Subcutaneous abdominal adipose tissue (tissue), 5 donors: ENCODE results near the gene CDK9.

Source experiments
- H3K27ac ChIP-seq: one replicate; pipeline ENCODE4 v1.7.0; 2013; ENCODE audit warnings: low read depth, mild to moderate bottlenecking, inconsistent platforms, low read length, moderate library complexity
- H3K27me3 ChIP-seq, 5 donors: one replicate each; pipeline ENCODE4 v1.7.0; 2013; ENCODE audit warnings: low read length in 5 of 5, inconsistent platforms in 1 of 5; ENCODE audit not compliant: control insufficient read depth in 5 of 5, insufficient read depth in 4 of 5
- H3K36me3 ChIP-seq, 5 donors: one replicate each; pipeline ENCODE4 v1.7.0; 2013; ENCODE audit warnings: low read length in 5 of 5; ENCODE audit not compliant: control insufficient read depth in 5 of 5, insufficient read depth in 5 of 5
- H3K4me1 ChIP-seq, 5 donors: one replicate each; pipeline ENCODE4 v1.7.0; 2013; ENCODE audit warnings: low read length in 5 of 5, mild to moderate bottlenecking in 3 of 5, moderate library complexity in 1 of 5; ENCODE audit not compliant: control insufficient read depth in 5 of 5, insufficient read depth in 5 of 5
- H3K4me3 ChIP-seq, 5 donors: one replicate each; pipeline ENCODE4 v1.7.0; 2013; ENCODE audit warnings: low read length in 5 of 5, low read depth in 1 of 5
- H3K9ac ChIP-seq, 5 donors: one replicate each; pipeline ENCODE4 v1.7.0; 2013; ENCODE audit warnings: low read length in 5 of 5, mild to moderate bottlenecking in 4 of 5, moderate library complexity in 3 of 5
- H3K9me3 ChIP-seq, 5 donors: one replicate each; pipeline ENCODE4 v1.7.0; 2013; ENCODE audit warnings: low read length in 5 of 5; ENCODE audit not compliant: control insufficient read depth in 5 of 5
- donor health status: healthy.
- donor health status: healthy.
- donor health status: healthy.
- donor health status: healthy.
- donor health status: healthy.

The CDK9 gene

GRCh38 chr9:127801955-127802575, 16.2 kb downstream of the CDK9 start:
- Histone ChIP-seq H3K27ac (peak overlapping the region; percentile 97), H3K27me3 (no peaks in the 10 kb centered on the region), H3K9me3 (no peaks in the 10 kb centered on the region), H3K4me1 (peaks cover 6 to 34% (median 33%) of the 10 kb centered on the region in 5 donors), H3K9ac (peak overlapping the region in 4 of 5 donors; percentile 14 to 84 (median 55)), H3K4me3 (peak overlapping the region; percentile 59 to 85 (median 61)), H3K36me3 (peaks cover 0 to 14% (median 11%) of the 10 kb centered on the region in 5 donors)

- H3K36me3 ChIP-seq: peaks cover 0 to 22% (median 18%) of the 10 kb centered on the region in 5 donors
- H3K27ac ChIP-seq: peak within 1 kb of the TSS; percentile 97
- H3K9me3 ChIP-seq: no peaks in the 10 kb centered on the region
- peaks cover 6 to 31% (median 30%) of the 10 kb centered on the region in 5 donors for H3K4me1 ChIP-seq
- peak within 1 kb of the TSS; percentile 80 to 95 (median 85) for H3K4me3 ChIP-seq
- no peaks in the 10 kb centered on the region for H3K27me3 ChIP-seq
- peak within 1 kb of the TSS; percentile 87 to 100 (median 97) for H3K9ac ChIP-seq
Measured at GRCh38 chr9:127802576-127803443, 17.0 kb downstream of the CDK9 start, which contains the start of gene FPGS. Gene FPGS (plus strand): TSS chr9:127802882. CDS start chr9:127802925, 43 bp downstream.

DNA sequence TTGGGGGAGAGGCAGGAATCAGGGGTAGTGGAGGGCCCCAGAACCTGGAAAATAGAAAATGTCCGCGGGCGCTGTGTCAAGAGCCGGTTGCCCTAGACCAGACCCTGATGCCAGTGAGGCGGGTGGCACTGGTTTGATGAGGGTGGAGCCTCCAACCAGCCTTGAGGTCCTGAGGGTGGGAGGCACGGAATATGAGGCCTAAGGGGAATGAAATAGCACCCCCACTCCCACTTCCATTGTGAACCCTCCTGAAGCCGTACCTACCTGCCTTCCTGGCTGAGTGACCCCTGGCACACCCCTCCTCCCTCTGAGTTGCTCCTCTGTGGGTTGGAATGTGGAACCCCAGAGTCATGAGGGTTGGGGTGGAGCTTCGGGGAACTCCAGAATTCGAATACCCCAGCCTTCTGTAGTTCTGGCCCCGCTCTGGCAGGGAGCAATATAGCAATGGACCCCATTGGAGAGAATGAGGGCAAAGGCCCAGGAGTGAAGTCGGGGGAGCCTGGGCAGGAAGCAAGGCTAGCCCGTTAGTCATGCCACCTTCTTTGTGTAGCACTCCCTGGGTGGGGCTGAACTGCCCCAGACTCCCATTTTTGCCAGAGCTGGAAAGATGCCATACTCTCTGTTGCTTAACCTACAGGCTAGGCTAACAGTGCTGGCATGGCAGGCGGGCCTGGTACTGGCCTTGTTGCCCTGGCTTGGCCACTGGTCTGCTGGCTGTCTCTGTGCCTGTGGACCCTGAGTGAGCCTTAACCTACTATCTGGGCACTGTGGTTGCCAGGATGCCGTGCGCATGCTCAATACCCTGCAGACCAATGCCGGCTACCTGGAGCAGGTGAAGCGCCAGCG, 17.9 kb downstream of the CDK9 start:
- peaks cover 0 to 31% (median 27%) of the 10 kb centered on the region in 5 donors for H3K36me3 ChIP-seq
- no peaks in the 10 kb centered on the region for H3K27me3 ChIP-seq
- no peaks in the 10 kb centered on the region for H3K9me3 ChIP-seq
- H3K9ac ChIP-seq: peak overlapping the region; percentile 87 to 100 (median 97)
- peak overlapping the region; percentile 80 to 95 (median 85) for H3K4me3 ChIP-seq
- H3K27ac ChIP-seq: peak overlapping the region; percentile 97
- peaks cover 6 to 24% (median 22%) of the 10 kb centered on the region in 5 donors for H3K4me1 ChIP-seq

DNA sequence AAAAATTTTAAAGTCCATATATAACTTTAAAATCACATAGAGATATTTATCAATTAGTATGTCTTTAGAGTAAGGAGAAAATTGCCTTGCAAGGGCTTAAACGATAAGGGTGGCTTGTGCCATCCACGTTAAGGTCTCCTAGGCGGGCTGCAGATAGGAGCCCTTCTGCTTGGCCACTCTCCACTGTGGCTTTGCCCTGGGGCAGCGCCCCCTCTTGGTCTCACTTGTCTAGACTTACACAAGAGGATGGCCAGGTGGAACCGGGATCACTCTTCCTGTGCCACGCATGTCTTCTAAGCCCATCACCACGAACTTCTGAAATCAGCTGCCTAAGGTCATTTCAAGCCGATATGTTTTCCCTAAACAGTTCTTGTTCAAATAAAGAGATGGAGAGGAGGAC, 19.8 kb downstream of the CDK9 start:
- Histone ChIP-seq H3K4me3 (no peak overlapping the region), H3K36me3 (peaks cover 0 to 45% (median 38%) of the 10 kb centered on the region in 5 donors), H3K4me1 (peaks cover 6 to 37% (median 29%) of the 10 kb centered on the region in 5 donors), H3K27me3 (no peaks in the 10 kb centered on the region), H3K9ac (no peak overlapping the region), H3K27ac (no peak overlapping the region), H3K9me3 (no peaks in the 10 kb centered on the region)

DNA sequence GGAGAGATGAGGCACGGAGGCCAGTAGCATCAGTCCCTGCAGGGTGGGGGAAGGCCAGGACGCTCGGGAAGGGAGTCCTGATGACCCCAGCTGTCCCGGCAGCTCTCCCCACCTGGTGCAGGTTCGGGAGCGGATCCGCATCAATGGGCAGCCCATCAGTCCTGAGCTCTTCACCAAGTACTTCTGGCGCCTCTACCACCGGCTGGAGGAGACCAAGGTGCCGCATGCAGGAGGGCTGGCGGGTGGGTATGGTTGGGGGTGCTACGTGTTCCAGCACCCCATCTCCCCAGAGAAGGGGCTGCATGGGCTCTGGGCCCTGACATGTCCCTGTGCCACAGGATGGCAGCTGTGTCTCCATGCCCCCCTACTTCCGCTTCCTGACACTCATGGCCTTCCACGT, 21.0 kb downstream of the CDK9 start:
- H3K9me3 ChIP-seq: no peaks in the 10 kb centered on the region
- no peaks in the 10 kb centered on the region for H3K27me3 ChIP-seq
- H3K36me3 ChIP-seq: peaks cover 0 to 47% (median 42%) of the 10 kb centered on the region in 5 donors
- H3K4me3 ChIP-seq: no peak overlapping the region
- H3K27ac ChIP-seq: no peak overlapping the region
- peaks cover 6 to 35% (median 27%) of the 10 kb centered on the region in 5 donors for H3K4me1 ChIP-seq
- no peak overlapping the region for H3K9ac ChIP-seq

GRCh38 chr9:127808347-127809001, 22.6 kb downstream of the CDK9 start:
- no peaks in the 10 kb centered on the region for H3K9me3 ChIP-seq
- no peak overlapping the region for H3K27ac ChIP-seq
- peaks cover 0 to 61% (median 54%) of the 10 kb centered on the region in 5 donors for H3K36me3 ChIP-seq
- H3K27me3 ChIP-seq: no peaks in the 10 kb centered on the region
- H3K4me3 ChIP-seq: no peak overlapping the region
- H3K9ac ChIP-seq: no peak overlapping the region
- peaks cover 6 to 26% (median 20%) of the 10 kb centered on the region in 5 donors for H3K4me1 ChIP-seq

DNA sequence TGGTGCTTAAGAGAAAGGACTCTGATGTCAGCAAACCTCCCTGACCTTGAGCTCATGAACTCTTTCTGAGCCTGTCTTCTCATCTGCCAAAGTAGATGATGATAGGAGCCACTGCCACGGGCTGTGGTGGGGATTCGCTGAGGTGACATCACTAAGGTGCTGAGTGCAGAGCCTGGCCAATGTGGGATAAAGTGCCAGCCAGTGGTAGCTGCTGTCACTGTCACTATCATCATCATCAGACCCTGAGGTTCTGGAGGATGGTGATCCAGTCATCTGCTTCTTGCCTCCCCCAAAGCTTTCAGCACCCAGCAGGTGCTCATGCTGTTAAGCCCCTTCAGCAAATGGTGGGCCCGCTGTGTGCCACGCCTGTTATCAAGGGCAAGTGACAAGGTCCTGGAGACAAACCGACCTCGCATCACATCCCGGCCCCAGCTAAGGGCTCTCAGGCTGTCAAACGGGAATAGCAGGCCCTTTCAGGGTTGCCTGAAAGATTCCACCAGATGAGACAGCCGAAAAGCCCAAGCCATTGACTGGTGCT, 23.2 kb downstream of the CDK9 start:
- Histone ChIP-seq H3K9me3 (no peaks in the 10 kb centered on the region), H3K9ac (no peak overlapping the region), H3K4me1 (peaks cover 3 to 20% (median 19%) of the 10 kb centered on the region in 5 donors), H3K4me3 (peak overlapping the region in 2 of 5 donors; percentile 17 to 31), H3K27ac (no peak overlapping the region), H3K27me3 (no peaks in the 10 kb centered on the region), H3K36me3 (peaks cover 0 to 67% (median 60%) of the 10 kb centered on the region in 5 donors)

- Histone ChIP-seq H3K4me1 (peaks cover 0 to 15% (median 12%) of the 10 kb centered on the region in 5 donors), H3K27ac (peak overlapping the region; percentile 69), H3K27me3 (no peaks in the 10 kb centered on the region), H3K9ac (no peak overlapping the region), H3K9me3 (no peaks in the 10 kb centered on the region), H3K4me3 (peak overlapping the region in 2 of 5 donors; percentile 22 to 31), H3K36me3 (peaks cover 0 to 74% (median 64%) of the 10 kb centered on the region in 5 donors)
Measured at GRCh38 chr9:127809540-127810377, 23.9 kb downstream of the CDK9 start.
